Endothelial cell (in vitro differentiated cells): ENCODE results near the gene NLRP2B. TPM values are rescaled to one million over a fixed set of nuclear protein-coding genes. Genes with fewer than 3 reads are reported as not detected.
"Not testable (repeated sequence)": the region's sequence is repeated elsewhere in the genome, so short reads cannot be mapped to it uniquely, and the experiment has no call there.

Experiments
- DNase-seq: peaks from one replicate; pipeline ENCODE4 v3.0.0; 2021; ENCODE audit warnings: low spot score
- H3K27ac Mint-ChIP-seq: one replicate; pipeline ENCODE4 v1.8.0; 2021; ENCODE audit warnings: mixed read lengths, inconsistent platforms; ENCODE audit not compliant: unreplicated experiment
- H3K27me3 Mint-ChIP-seq: one replicate; pipeline ENCODE4 v1.8.0; 2021; ENCODE audit warnings: mild to moderate bottlenecking, moderate library complexity, mixed read lengths, inconsistent platforms; ENCODE audit not compliant: unreplicated experiment
- H3K36me3 Mint-ChIP-seq: one replicate; pipeline ENCODE4 v1.8.0; 2021; ENCODE audit warnings: mild to moderate bottlenecking, low read depth, mixed read lengths, inconsistent platforms; ENCODE audit not compliant: unreplicated experiment
- H3K4me1 Mint-ChIP-seq: one replicate; pipeline ENCODE4 v1.8.0; 2021; ENCODE audit warnings: mild to moderate bottlenecking, mixed read lengths, inconsistent platforms; ENCODE audit not compliant: unreplicated experiment
- H3K4me3 Mint-ChIP-seq: one replicate; pipeline ENCODE4 v1.8.0; 2021; ENCODE audit warnings: mild to moderate bottlenecking, mixed read lengths, inconsistent platforms; ENCODE audit not compliant: unreplicated experiment
- H3K9me3 Mint-ChIP-seq: one replicate; pipeline ENCODE4 v1.8.0; 2021; ENCODE audit warnings: mixed read lengths, inconsistent platforms; ENCODE audit not compliant: unreplicated experiment
- CTCF ChIP-seq: fragments of 200-600 bp; sonication (generic); IDR thresholded peaks from one replicate; pipeline ENCODE4 v1.5.0; 2021; ENCODE audit warnings: antibody characterized with exemption; ENCODE audit not compliant: unreplicated experiment
- total RNA-seq: library from RNA; stranded (reverse); fragmentation: NEBNext Ultra II Directional; extraction: Animal tissue kit (Norgen Biotek cat#: 25700); gene quantifications from one replicate; pipeline ENCODE4 v1.2.1, GENCODE V29; 2021; ENCODE audit not compliant: unreplicated experiment

The NLRP2B gene
- total RNA-seq, 1 donor from 2014 or later, result not detected

- Mint-ChIP-seq H3K9me3 (no peaks in the 10 kb centered on the region), H3K4me1 (no peaks in the 10 kb centered on the region), H3K27ac (no peak overlapping the region), H3K27me3 (peaks cover 1% of the 10 kb centered on the region), H3K36me3 (no peaks in the 10 kb centered on the region), H3K4me3 (no peak overlapping the region)
- no peak for DNase-seq
- TF ChIP-seq CTCF, result no peak
These were observed 39.4 kb downstream of the NLRP2B start for GRCh38 chrX:57640674-57641016.

DNA sequence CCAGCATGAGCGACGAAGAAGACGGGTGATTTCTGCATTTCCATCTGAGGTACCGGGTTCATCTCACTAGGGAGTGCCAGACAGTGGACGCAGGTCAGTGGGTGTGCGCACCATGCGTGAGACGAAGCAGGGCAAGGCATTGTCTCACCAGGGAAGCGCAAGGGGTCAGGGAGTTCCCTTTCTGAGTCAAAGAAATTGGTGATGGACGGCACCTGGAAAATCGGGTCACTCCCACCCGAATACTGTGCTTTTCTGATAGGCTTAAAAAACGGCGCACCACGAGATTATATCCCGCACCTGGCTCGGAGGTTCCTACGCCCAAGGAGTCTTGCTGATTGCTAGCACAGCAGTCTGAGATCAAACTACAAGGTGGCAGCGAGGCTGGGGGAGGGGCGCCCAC lies 50.6 kb downstream of the NLRP2B start:
- not testable (repeated sequence) for H3K4me3 Mint-ChIP-seq, H3K36me3 Mint-ChIP-seq, H3K9me3 Mint-ChIP-seq, H3K4me1 Mint-ChIP-seq, H3K27me3 Mint-ChIP-seq, H3K27ac Mint-ChIP-seq, DNase-seq

Other genes with a start within 250 kb of the NLRP2B start
- gene ZXDB, start 88.2 kb downstream of the NLRP2B start, total RNA-seq, result 7.5 TPM
- gene ZXDA, start 230.2 kb upstream of the NLRP2B start, total RNA-seq, result 3.1 TPM